SJCRH30 (cell line): ENCODE results near the gene PAWR. TPM values are rescaled to one million over a fixed set of nuclear protein-coding genes. Genes with fewer than 3 reads are reported as not detected.

Experiments used
- DNase-seq, 2 experiments: peaks; one replicate each; pipeline ENCODE4 v3.0.0-alpha.2; 2015 to 2020
- H3K27ac ChIP-seq: fragments of 250-450 bp; sonication (Bioruptor Pico); 2 replicates; pipeline ENCODE4 v1.5.1; 2020; ENCODE audit warnings: mild to moderate bottlenecking, moderate library complexity
- H3K27me3 ChIP-seq: fragments of 250-450 bp; sonication (Bioruptor Pico); 2 replicates; pipeline ENCODE4 v1.5.1; 2020; ENCODE audit warnings: mild to moderate bottlenecking, moderate library complexity
- H3K36me3 ChIP-seq: fragments of 250-450 bp; sonication (Bioruptor Pico); 2 replicates; pipeline ENCODE4 v1.5.1; 2020; ENCODE audit warnings: mild to moderate bottlenecking, moderate library complexity
- H3K4me1 ChIP-seq: fragments of 250-450 bp; sonication (Bioruptor Pico); 2 replicates; pipeline ENCODE4 v1.5.1; 2020; ENCODE audit warnings: mild to moderate bottlenecking, moderate library complexity
- H3K4me3 ChIP-seq: fragments of 250-450 bp; sonication (Bioruptor Pico); 2 replicates; pipeline ENCODE4 v1.5.1; 2020; ENCODE audit warnings: mild to moderate bottlenecking, moderate library complexity
- H3K9me3 ChIP-seq: fragments of 250-450 bp; sonication (Bioruptor Pico); replicated peaks from 2 replicates; pipeline ENCODE4 v1.5.1; 2020; ENCODE audit warnings: mild to moderate bottlenecking, moderate library complexity
- total RNA-seq: library from RNA; depleted of rRNA; stranded (reverse); fragments of >200 nt; shearing (Covaris generic); gene quantifications from 2 replicates; pipeline ENCODE4 v1.2.3, GENCODE V29; 2014

Gene PAWR
- total RNA-seq, 1 experiment from 2014 or later, result 24.9 TPM

DNA sequence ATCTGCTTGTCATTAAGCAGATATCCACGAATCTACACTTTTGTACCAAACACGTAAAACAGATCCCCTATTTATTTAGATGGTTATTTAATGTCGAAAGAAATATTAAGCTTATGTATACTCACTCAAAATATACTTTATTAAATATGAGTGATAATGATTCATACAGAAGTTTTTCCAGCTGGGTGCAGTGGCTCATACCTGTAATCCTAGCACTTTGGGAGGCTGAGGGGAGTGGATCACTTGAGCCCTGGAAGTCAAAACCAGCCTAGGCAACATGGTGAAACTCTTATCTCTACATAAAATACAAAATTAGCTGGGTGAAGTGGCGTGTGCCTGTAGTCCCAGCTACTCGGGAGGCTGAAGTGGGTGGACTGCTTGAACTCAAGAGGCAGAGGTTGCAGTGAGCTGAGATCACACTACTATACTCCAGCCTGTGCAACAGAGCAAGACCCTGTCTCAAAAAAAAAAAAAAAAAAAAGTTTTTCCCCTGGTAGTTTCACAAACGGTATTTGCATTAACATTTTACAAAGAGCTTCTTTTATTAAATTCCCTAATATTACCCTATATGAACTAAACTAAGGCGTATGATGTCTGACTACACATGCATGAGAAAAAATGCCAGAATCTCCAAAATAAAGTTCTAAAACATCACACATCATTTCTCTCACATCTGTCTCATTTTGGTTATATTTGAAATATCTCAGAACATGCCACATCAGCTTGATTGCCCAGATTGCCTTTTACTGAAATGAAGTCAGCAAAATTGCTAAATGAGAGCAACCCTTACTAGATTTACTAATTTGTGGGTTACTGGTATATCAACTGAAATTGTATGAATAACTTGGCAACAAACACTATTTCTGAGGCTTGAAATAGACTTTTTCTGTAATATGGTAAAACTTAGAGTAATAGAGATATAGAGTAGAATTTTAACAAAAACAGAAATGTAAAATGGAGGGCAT is 74.9 kb downstream of the PAWR start:
- no peak for DNase-seq
- no peak overlapping the region for H3K27ac ChIP-seq
- H3K4me1 ChIP-seq, result no peaks in the 10 kb centered on the region
- no peaks in the 10 kb centered on the region for H3K27me3 ChIP-seq
- no peak overlapping the region for H3K4me3 ChIP-seq
- H3K36me3 ChIP-seq, result peaks cover 11% of the 10 kb centered on the region
- no peaks in the 10 kb centered on the region for H3K9me3 ChIP-seq

DNA sequence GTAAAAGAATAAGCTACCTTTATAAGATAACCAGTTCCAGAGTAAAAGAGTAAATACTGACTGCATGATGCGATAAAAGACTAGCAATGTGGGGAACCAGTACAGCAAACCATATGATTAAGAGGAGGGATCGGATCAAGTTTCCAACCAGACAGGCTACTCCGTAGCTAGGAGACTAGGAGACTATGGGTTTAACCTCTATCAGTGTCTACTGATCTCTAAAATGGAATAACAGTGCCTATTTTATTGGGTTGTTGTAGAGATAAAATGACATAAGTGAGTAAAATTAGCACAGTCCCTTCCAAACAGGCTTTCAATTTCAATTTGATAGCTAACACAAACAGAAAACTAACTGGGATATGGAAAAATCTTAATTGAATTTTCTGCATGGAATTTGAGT is 76.0 kb downstream of the PAWR start:
- no peak overlapping the region for H3K4me3 ChIP-seq
- H3K27me3 ChIP-seq, result no peaks in the 10 kb centered on the region
- H3K9me3 ChIP-seq, result no peaks in the 10 kb centered on the region
- no peak overlapping the region for H3K27ac ChIP-seq
- no peak for DNase-seq
- peaks cover 8% of the 10 kb centered on the region for H3K36me3 ChIP-seq
- no peaks in the 10 kb centered on the region for H3K4me1 ChIP-seq

DNA sequence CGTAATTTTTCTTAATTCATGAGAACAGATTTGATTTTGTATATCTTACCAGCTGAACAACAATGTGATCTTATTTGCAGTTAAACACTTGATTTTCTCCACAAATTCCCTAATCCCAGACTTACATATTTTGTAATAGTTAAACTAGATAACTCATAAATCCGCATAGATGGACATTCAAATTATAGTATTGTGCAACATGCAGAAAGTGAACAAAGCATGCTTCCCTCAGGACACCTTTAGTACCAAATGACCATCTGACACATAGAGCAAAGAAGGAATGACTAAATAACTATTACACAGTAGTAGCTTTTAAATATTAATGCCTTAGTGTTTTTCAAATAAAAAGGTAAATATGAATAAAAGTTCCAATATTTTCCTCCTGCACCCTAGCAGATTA is 88.9 kb downstream of the PAWR start:
- no peaks in the 10 kb centered on the region for H3K4me1 ChIP-seq
- DNase-seq, result no peak
- no peaks in the 10 kb centered on the region; the same call in 1 of the 2 replicates for H3K36me3 ChIP-seq
- no peaks in the 10 kb centered on the region; the same call in 1 of the 2 replicates for H3K9me3 ChIP-seq
- no peaks in the 10 kb centered on the region for H3K27me3 ChIP-seq
- no peak overlapping the region for H3K27ac ChIP-seq
- no peak overlapping the region for H3K4me3 ChIP-seq

DNA sequence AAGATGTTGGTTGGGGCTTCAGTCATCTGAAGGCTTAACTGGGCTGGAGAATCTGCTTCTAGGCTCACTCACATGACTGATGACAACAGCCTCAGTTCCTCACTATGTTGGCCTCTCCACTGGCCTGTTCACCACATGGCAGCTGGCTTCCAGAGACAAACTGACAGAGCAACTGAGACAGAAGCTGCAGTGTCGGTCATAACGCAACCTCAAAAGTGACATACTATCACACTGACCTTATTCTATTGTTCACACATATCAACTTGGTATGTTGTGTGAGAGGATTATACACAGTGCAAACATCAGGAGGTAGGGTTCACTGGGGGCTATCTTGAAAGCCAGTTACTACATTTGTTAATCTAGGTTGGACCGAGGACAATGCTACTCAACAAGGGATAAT is 92.9 kb downstream of the PAWR start:
- Histone ChIP-seq H3K9me3 (no peaks in the 10 kb centered on the region; the same call in 1 of the 2 replicates), H3K4me1 (no peaks in the 10 kb centered on the region), H3K36me3 (no peaks in the 10 kb centered on the region; the same call in 1 of the 2 replicates), H3K4me3 (no peak overlapping the region), H3K27ac (no peak overlapping the region), H3K27me3 (no peaks in the 10 kb centered on the region)
- peak in 1 of 2 experiments; percentile 13 for DNase-seq

DNA sequence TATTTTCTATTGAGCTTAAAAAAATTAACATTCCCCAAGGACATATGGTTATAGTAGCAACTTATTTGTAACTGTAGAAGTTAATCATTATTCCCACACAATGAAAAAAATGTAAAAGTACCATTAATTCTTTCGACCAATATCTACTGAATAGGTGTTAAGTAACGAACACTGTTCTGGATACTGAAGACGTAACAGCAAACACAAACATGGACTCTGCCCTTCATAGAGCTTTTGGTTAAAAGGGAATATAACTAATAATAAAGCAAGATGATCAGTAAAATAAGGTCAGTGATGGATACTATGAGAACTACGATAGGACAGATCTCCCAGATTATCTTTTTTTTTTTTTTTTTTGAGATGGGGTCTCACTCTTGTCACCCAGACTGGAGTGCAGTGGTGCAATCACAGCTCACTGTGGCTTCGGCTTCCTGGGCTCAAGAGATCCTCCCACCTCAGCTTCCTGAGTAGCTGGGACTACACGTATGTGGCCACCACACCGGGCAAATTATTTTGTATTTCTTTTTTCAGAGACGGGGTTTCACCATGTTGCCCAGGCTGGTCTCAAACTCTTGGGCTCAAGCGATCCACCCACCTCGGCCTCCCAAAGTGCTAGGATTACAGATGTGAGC is 93.9 kb downstream of the PAWR start:
- no peaks in the 10 kb centered on the region for H3K4me1 ChIP-seq
- H3K9me3 ChIP-seq, result no peaks in the 10 kb centered on the region; the same call in 1 of the 2 replicates
- no peaks in the 10 kb centered on the region for H3K36me3 ChIP-seq
- no peak overlapping the region for H3K4me3 ChIP-seq
- no peaks in the 10 kb centered on the region for H3K27me3 ChIP-seq
- no peak overlapping the region for H3K27ac ChIP-seq
- DNase-seq, result no peak

DNA sequence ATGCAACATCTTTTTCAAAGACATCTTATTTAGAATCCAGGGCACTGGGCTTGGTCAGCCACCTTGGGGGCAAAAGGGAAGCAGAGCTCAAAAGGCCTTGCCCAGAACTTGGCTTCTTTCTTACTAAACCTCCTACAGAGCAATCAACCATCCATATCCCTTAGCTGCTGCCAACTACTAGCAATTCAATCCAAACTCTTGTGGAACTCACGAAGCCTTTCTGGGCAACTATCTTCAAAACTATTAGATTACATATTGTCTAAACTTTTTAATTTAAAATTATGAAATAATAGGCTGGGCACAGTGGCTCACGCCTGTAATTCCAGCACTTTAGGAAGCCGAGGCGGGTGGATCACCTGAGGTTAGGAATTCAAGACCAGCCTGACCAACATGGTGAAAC is 95.5 kb downstream of the PAWR start:
- no peaks in the 10 kb centered on the region for H3K27me3 ChIP-seq

DNA sequence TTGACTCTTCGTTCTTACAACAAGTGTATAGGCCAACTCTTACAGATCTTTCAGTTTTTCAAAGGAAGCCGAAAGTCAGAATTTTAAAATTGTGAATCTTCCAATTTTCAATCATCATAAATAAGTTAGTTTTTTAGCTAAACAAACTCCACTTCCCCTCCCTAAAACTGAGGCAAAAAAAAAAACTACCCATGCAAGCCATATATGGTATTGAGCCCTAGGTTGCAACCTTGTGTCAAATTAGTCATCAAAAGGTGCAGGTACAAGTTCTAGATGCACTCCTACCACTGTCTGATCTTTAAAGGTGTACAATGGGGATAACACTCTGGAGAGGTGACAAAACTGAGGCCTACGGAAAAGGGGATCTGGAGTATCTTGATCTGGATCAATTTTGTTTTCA is 97.9 kb downstream of the PAWR start:
- DNase-seq, result no peak

More for the DNA sequence above, 95.5 kb downstream of the PAWR start:
- Histone ChIP-seq H3K27ac (no peak overlapping the region), H3K36me3 (no peaks in the 10 kb centered on the region), H3K4me3 (no peak overlapping the region), H3K9me3 (no peaks in the 10 kb centered on the region; the same call in 1 of the 2 replicates), H3K4me1 (no peaks in the 10 kb centered on the region)
- no peak for DNase-seq

DNA sequence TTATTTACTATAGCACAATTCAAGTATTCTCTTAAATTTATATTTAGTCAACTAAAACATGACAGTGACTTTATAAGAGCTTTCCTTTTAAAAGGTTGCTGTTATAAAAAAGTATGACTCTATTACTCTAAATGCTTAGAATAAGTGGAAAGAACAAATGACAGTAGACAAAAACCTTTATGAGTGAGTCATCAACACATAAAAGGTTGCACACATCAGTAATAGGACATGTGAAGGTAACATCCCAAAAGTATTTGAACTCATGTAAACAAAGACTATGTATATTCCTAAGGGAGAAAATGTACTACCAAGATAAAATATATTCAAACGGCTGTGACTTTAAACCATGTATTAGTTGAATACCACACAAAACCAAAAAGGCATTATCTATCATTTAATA is 98.8 kb downstream of the PAWR start:
- no peak overlapping the region for H3K4me3 ChIP-seq
- no peaks in the 10 kb centered on the region for H3K4me1 ChIP-seq
- no peak overlapping the region for H3K27ac ChIP-seq
- H3K9me3 ChIP-seq, result no peaks in the 10 kb centered on the region
- DNase-seq, result no peak
- H3K27me3 ChIP-seq, result no peaks in the 10 kb centered on the region
- no peaks in the 10 kb centered on the region for H3K36me3 ChIP-seq

More for the DNA sequence above, 97.9 kb downstream of the PAWR start:
- Histone ChIP-seq H3K9me3 (no peaks in the 10 kb centered on the region), H3K27me3 (no peaks in the 10 kb centered on the region), H3K36me3 (no peaks in the 10 kb centered on the region), H3K4me3 (no peak overlapping the region), H3K4me1 (no peaks in the 10 kb centered on the region), H3K27ac (no peak overlapping the region)

DNA sequence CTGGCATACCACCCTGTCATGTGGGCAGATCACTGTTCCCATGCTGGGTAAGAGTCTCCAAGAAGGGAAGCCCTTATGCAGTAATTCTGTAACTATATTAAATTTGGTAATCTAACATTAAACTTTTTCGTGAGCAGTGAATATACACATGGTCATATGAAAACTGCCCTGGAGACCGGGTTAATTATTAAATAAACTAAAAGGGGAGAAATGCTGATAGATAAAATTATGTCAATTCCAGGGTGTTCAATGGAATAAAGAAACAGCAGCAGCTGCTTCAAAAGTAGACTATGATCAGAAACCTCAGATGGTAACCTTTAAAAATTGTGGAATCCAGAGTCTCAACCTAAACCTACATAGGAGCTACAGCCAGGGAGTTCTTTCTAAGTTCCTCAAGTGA is 100.0 kb downstream of the PAWR start:
- no peak overlapping the region for H3K27ac ChIP-seq
- H3K36me3 ChIP-seq, result no peaks in the 10 kb centered on the region
- no peaks in the 10 kb centered on the region for H3K9me3 ChIP-seq
- H3K4me1 ChIP-seq, result no peaks in the 10 kb centered on the region
- H3K4me3 ChIP-seq, result no peak overlapping the region
- no peak for DNase-seq
- no peaks in the 10 kb centered on the region for H3K27me3 ChIP-seq

DNA sequence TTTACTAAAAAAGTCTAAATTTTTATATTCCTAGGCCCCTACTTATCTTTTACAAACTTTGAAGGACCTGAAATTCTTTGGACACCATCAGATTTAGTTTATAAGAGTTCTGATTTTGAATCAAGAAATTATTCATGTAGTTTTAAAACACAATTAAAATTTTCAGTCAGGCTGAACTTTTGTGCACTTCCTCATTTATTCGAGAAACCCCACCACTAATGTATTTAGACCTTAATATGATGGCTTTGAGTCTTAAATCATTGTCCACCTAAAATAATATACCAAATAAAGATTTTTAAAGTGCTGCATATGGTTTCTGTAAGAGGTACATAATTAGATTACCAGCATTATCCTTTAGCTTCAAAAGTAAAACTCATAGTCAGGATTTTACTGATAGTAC is 103.4 kb downstream of the PAWR start:
- no peak for DNase-seq
- Histone ChIP-seq H3K9me3 (no peaks in the 10 kb centered on the region; the same call in 1 of the 2 replicates), H3K27me3 (no peaks in the 10 kb centered on the region), H3K27ac (no peak overlapping the region), H3K4me1 (no peaks in the 10 kb centered on the region), H3K4me3 (no peak overlapping the region), H3K36me3 (no peaks in the 10 kb centered on the region)

DNA sequence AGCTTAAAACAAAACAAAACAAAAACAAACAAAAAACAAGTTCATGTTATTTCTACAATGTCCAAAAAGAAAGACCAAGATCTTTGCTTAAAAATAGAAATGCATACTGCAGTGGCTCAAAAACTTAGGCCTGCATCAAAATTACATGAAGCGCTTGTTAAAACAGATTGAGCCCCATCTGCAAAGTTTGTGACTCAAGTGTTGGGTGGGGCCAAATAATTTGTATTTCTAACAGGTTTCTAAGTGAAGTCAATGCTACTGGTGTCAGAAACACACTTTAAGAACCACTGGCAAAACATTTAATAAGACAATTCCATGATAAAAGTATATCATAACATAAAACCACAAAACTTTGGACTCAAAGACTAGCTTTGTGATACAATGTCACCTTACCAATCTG is 105.6 kb downstream of the PAWR start:
- Histone ChIP-seq H3K27me3 (no peaks in the 10 kb centered on the region), H3K27ac (no peak overlapping the region), H3K4me3 (no peak overlapping the region), H3K4me1 (no peaks in the 10 kb centered on the region), H3K36me3 (no peaks in the 10 kb centered on the region), H3K9me3 (no peaks in the 10 kb centered on the region; the same call in 1 of the 2 replicates)
- no peak for DNase-seq

DNA sequence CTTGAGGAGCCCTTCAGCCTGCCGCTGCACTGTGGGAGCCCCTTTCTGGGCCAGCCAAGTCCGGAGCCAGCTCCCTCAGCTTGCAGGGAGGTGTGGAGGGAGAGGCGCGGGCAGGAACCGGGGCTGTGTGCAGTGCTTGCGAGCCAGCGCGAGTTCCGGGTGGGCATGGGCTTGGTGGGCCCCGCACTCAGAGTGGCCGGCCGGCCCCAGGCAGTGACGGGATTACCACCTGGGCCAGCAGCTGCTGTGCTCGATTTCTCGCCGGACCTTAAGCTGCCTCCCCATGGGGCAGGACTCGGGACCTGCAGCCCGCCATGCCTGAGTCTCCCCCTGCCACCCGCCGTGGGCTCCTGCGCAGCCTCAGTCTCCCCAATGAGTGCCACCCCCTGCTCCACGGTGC is 116.9 kb downstream of the PAWR start:
- no peaks in the 10 kb centered on the region for H3K4me1 ChIP-seq
- no peaks in the 10 kb centered on the region; the same call in 1 of the 2 replicates for H3K9me3 ChIP-seq
- no peaks in the 10 kb centered on the region; the same call in none of the 2 replicates for H3K36me3 ChIP-seq
- no peak overlapping the region for H3K27ac ChIP-seq
- no peak overlapping the region for H3K4me3 ChIP-seq
- no peaks in the 10 kb centered on the region for H3K27me3 ChIP-seq
- DNase-seq, result no peak

DNA sequence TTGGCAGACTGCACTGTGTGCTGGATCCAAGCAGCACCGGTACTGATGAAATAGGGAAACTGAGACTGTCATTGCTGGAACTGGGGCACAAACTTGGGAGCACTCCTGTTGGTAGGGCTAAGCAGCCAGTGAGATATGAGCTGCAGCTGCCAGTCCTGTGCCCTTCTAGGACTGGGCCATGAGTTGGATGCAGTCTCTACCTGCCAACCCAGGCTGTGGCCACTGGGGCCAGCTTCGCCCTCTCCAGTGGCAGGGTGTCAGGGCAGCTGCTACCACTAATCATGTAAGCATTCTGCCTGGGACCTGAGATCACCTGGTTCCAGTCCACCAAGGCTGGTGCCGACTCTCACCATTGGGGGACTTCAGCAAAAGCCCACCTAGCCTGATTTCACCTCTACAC is 121.1 kb downstream of the PAWR start:
- H3K9me3 ChIP-seq, result no peaks in the 10 kb centered on the region; the same call in 1 of the 2 replicates
- no peak overlapping the region for H3K4me3 ChIP-seq
- H3K27ac ChIP-seq, result no peak overlapping the region
- no peaks in the 10 kb centered on the region for H3K4me1 ChIP-seq
- no peaks in the 10 kb centered on the region; the same call in none of the 2 replicates for H3K36me3 ChIP-seq
- no peaks in the 10 kb centered on the region for H3K27me3 ChIP-seq
- no peak for DNase-seq

DNA sequence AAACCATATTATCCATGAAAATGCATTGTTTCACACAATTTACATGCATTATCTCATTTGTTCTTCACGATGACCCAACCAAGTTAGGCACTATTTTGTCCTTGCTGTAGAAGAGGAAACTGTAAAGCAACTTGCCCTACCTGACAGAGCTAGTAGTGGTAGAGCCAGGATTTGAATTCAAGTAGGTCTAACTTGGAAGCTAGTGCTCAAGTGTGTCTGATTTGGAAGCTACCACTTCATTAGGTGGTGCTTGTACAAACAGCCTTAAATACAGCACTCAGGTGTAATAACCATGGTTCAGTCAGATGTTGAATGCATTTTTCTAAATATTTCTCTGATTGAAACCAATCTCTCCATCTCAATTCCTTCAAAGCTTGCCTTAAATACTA is 123.6 kb downstream of the PAWR start:
- Histone ChIP-seq H3K27me3 (no peaks in the 10 kb centered on the region), H3K9me3 (no peaks in the 10 kb centered on the region), H3K27ac (no peak overlapping the region), H3K4me3 (no peak overlapping the region), H3K36me3 (no peaks in the 10 kb centered on the region; the same call in none of the 2 replicates), H3K4me1 (no peaks in the 10 kb centered on the region)
- no peak for DNase-seq

DNA sequence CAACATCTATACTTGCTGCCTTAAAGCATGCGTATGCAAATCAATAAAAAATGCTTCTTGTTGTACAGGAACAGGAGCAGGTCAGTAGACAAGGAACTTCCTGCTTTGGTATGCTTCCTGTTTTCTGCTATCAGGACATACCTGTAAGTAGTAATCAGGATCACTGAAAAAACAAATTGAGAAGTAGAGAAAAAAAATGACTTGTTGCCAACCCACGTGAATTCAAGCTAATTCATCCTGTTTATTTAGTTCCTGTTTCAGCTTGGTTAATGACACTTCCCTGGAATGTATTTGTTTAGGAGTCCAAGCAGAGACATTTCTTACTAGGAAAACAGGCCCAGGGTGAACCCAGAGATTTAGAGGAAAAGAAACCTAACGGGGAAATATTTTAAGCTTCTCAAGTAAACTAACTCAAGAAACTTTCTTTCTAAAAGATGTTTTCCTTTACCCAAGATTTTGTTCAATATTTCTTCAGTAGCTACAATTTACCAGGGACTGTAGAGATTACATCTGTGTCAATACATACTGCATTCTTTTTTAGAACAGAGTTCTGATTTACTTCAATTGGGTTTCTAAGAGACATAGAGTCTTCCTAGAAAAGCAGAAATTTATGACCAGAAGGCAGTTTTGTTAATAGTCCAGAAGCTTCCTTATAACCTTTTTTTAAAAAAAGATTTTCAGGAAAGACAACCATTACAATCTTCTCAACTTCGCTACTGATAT is 124.2 kb downstream of the PAWR start:
- Histone ChIP-seq H3K36me3 (no peaks in the 10 kb centered on the region; the same call in none of the 2 replicates), H3K9me3 (no peaks in the 10 kb centered on the region), H3K27ac (no peak overlapping the region), H3K4me1 (no peaks in the 10 kb centered on the region), H3K27me3 (no peaks in the 10 kb centered on the region), H3K4me3 (no peak overlapping the region)
- no peak for DNase-seq
